NT2/D1 (cell line): ENCODE data around the gene KLRC3.
"Not testable (repeated sequence)": the region's sequence is repeated elsewhere in the genome, so short reads cannot be mapped to it uniquely, and the experiment has no call there.

Experiments
- YY1 ChIP-seq: IDR thresholded peaks from 2 replicates; pipeline ENCODE4 v1.6.1; 2011; ENCODE audit not compliant: insufficient read length, insufficient read depth
- ZNF274 ChIP-seq: IDR thresholded peaks from 2 replicates; pipeline ENCODE4 v1.6.1; 2011; ENCODE audit warnings: mild to moderate bottlenecking, low read depth, low read length

DNA sequence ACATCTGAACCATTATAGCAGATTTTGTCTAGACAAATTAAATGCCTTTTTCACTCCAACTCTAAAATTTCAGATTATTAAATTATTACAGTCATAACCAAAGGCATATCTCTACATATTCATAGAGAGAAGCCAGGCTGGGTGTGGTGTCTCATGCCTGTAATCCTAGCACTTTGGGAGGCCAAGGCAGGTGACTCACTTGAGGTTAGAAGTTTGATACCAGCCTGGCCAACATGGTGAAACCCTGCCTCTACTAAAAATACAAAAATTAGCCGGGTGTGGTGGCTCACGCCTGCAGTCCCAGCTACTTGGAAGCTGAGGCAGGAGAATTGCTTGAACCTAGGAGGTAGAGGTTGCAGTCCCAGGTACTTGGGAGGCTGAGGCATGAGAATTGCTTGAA is 41.7 kb downstream of the KLRC3 start:
- not testable (repeated sequence) for TF ChIP-seq YY1, ZNF274
